HEK293 (cell line): ENCODE results near the gene ANKS6.

Experiments
- GLI2 ChIP-seq: fragments of 450-650 bp; formaldehyde crosslinking; IDR thresholded peaks from 2 replicates; pipeline ENCODE4; 2017; ENCODE audit warnings: missing biosample characterization, missing genetic modification characterization, low read depth, borderline replicate concordance
- KLF9 ChIP-seq: fragments of 450-650 bp; formaldehyde crosslinking; IDR thresholded peaks from 2 replicates; pipeline ENCODE4 v1.5.1; 2016; ENCODE audit warnings: missing biosample characterization, missing genetic modification characterization, low read depth
- SETDB1 ChIP-seq: IDR thresholded peaks from one replicate; pipeline ENCODE4 v1.6.1; 2017; ENCODE audit warnings: mild to moderate bottlenecking, low read length, moderate library complexity, mixed read lengths; ENCODE audit not compliant: insufficient read length
- YY1 ChIP-seq: fragments of 450-650 bp; formaldehyde crosslinking; IDR thresholded peaks from 2 replicates; pipeline ENCODE4 v1.5.1; 2018; ENCODE audit warnings: missing biosample characterization, missing genetic modification characterization
- ZNF214 ChIP-seq: fragments of 450-650 bp; formaldehyde crosslinking; IDR thresholded peaks from 2 replicates; pipeline ENCODE4 v1.5.1; 2017; ENCODE audit warnings: missing biosample characterization, mild to moderate bottlenecking, missing genetic modification characterization, borderline replicate concordance
- ZNF223 ChIP-seq: fragments of 450-650 bp; formaldehyde crosslinking; IDR thresholded peaks from 2 replicates; pipeline ENCODE4 v1.5.1; 2016; ENCODE audit warnings: missing biosample characterization, missing genetic modification characterization
- ZNF23 ChIP-seq: fragments of 450-650 bp; formaldehyde crosslinking; IDR thresholded peaks from 2 replicates; pipeline ENCODE4 v1.5.1; 2016; ENCODE audit warnings: missing biosample characterization, missing genetic modification characterization, borderline replicate concordance
- ZNF239 ChIP-seq: fragments of 450-650 bp; formaldehyde crosslinking; IDR thresholded peaks from 2 replicates; pipeline ENCODE4 v1.5.1; 2016; ENCODE audit warnings: missing biosample characterization, missing genetic modification characterization
- ZNF266 ChIP-seq: fragments of 450-650 bp; formaldehyde crosslinking; IDR thresholded peaks from 2 replicates; pipeline ENCODE4 v1.5.1; 2016; ENCODE audit warnings: missing biosample characterization, missing genetic modification characterization, low read depth
- ZNF416 ChIP-seq: fragments of 450-650 bp; formaldehyde crosslinking; IDR thresholded peaks from 2 replicates; pipeline ENCODE4 v1.5.1; 2016; ENCODE audit warnings: missing biosample characterization, missing genetic modification characterization
- ZNF501 ChIP-seq: fragments of 450-650 bp; formaldehyde crosslinking; IDR thresholded peaks from 2 replicates; pipeline ENCODE4 v1.5.1; 2016; ENCODE audit warnings: missing biosample characterization, missing genetic modification characterization
- ZNF510 ChIP-seq: fragments of 450-650 bp; formaldehyde crosslinking; IDR thresholded peaks from 2 replicates; pipeline ENCODE4 v1.5.1; 2018; ENCODE audit warnings: mild to moderate bottlenecking, missing genetic modification characterization, missing biosample characterization; ENCODE audit not compliant: insufficient replicate concordance
- TF ChIP-seq, protein P1 (sequence below): fragments of 450-650 bp; formaldehyde crosslinking; IDR thresholded peaks from 2 replicates; pipeline ENCODE4 v1.5.1; 2016; ENCODE audit warnings: missing biosample characterization, missing genetic modification characterization
- TF ChIP-seq, protein P2 (sequence below): fragments of 450-650 bp; formaldehyde crosslinking; optimal IDR thresholded peaks from 2 replicates; pipeline ENCODE3; 2016; ENCODE audit warnings: missing biosample characterization, mild to moderate bottlenecking, missing genetic modification characterization

DNA sequence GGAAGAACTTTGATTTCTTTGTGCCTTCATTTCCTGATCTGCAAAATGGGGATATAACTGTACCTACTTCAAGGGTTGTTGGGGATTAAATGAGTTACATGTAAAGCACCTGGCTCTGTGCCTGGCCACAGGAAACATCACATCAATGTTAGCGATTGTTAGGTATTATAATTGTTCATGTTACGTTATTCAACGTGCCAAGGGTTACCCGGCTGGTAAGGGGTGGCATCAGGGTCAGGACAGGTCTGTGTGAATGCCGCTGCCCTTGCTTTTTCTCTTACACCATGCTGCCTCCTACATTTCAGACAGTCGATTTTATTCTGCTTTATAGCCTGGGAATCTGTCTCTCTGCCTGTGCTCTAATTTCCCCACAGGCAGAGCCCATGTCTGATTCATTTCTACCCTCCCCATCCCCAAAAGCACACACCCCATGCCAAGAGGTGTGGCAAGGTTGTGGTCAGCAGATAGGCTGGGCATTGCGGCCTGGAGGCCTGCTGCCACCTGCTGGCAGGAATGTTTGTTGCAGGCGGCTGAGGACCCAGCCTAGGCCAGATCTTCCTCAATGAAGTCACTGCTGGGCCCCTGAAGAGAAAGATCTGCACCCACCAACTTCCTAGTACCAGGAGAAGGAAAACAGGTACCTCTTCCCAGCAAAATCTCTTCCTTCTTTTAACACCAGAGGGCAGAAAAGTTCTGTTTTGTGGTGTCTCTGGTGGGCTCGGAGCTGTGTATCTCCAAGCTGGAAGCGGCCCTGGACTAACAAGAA, 5.3 kb downstream of the ANKS6 start:
- TF ChIP-seq, protein P1, sequence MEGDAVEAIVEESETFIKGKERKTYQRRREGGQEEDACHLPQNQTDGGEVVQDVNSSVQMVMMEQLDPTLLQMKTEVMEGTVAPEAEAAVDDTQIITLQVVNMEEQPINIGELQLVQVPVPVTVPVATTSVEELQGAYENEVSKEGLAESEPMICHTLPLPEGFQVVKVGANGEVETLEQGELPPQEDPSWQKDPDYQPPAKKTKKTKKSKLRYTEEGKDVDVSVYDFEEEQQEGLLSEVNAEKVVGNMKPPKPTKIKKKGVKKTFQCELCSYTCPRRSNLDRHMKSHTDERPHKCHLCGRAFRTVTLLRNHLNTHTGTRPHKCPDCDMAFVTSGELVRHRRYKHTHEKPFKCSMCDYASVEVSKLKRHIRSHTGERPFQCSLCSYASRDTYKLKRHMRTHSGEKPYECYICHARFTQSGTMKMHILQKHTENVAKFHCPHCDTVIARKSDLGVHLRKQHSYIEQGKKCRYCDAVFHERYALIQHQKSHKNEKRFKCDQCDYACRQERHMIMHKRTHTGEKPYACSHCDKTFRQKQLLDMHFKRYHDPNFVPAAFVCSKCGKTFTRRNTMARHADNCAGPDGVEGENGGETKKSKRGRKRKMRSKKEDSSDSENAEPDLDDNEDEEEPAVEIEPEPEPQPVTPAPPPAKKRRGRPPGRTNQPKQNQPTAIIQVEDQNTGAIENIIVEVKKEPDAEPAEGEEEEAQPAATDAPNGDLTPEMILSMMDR (tag by site-specific recombination) = peak; percentile 78
- TF ChIP-seq SETDB1 (no peak), ZNF239 (tag by site-specific recombination) (no peak), ZNF416 (tag by site-specific recombination) (no peak), ZNF223 (tag by site-specific recombination) (no peak), ZNF510 (no peak), GLI2 (no peak), ZNF266 (tag by site-specific recombination) (no peak), ZNF501 (tag by site-specific recombination) (no peak), ZNF23 (tag by site-specific recombination) (no peak), ZNF214 (no peak), YY1 (tag by site-specific recombination) (no peak), KLF9 (tag by site-specific recombination) (peak; percentile 71)
- TF ChIP-seq, protein P2, sequence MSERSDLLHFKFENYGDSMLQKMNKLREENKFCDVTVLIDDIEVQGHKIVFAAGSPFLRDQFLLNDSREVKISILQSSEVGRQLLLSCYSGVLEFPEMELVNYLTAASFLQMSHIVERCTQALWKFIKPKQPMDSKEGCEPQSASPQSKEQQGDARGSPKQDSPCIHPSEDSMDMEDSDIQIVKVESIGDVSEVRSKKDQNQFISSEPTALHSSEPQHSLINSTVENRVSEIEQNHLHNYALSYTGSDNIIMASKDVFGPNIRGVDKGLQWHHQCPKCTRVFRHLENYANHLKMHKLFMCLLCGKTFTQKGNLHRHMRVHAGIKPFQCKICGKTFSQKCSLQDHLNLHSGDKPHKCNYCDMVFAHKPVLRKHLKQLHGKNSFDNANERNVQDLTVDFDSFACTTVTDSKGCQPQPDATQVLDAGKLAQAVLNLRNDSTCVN = no peak
